Measurements from ENCODE around the gene BLVRA.
A peak's percentile ranks its signal among the peaks of the same experiment; 100 is the strongest.
"Not testable (repeated sequence)": the region's sequence is repeated elsewhere in the genome, so short reads cannot be mapped to it uniquely, and the experiment has no call there.

BLVRA gene

GRCh38 chr7:43771128-43771527 lies 12.6 kb downstream of the BLVRA start:
- no peak for DNase-seq
- Mint-ChIP-seq H3K36me3 (ENCODE audit: low read depth) (peaks cover 24% of the 10 kb centered on the region), H3K27me3 (no peaks in the 10 kb centered on the region), H3K27ac (no peak overlapping the region), H3K4me3 (no peak overlapping the region), H3K4me1 (ENCODE audit: low read depth) (peaks cover 7% of the 10 kb centered on the region), H3K9me3 (no peaks in the 10 kb centered on the region)

- H3K4me1 Mint-ChIP-seq (ENCODE audit: low read depth) = peaks cover 9% of the 10 kb centered on the region
- no peak for DNase-seq
- H3K27ac Mint-ChIP-seq = peak overlapping the region; percentile 13
- no peaks in the 10 kb centered on the region for H3K27me3 Mint-ChIP-seq
- no peaks in the 10 kb centered on the region for H3K9me3 Mint-ChIP-seq
- peaks cover 27% of the 10 kb centered on the region for H3K36me3 Mint-ChIP-seq (ENCODE audit: low read depth)
- no peak overlapping the region for H3K4me3 Mint-ChIP-seq
Observed at GRCh38 chr7:43771573-43771972, 13.1 kb downstream of the BLVRA start.

GRCh38 chr7:43773268-43773667 lies 14.8 kb downstream of the BLVRA start:
- H3K27me3 Mint-ChIP-seq; H3K9me3 Mint-ChIP-seq; H3K27ac Mint-ChIP-seq; H3K4me3 Mint-ChIP-seq; DNase-seq; H3K4me1 Mint-ChIP-seq (ENCODE audit: low read depth): not testable (repeated sequence)
- peaks cover 27% of the 10 kb centered on the region for H3K36me3 Mint-ChIP-seq (ENCODE audit: low read depth)

GRCh38 chr7:43775255-43775654 lies 16.8 kb downstream of the BLVRA start:
- H3K27ac Mint-ChIP-seq; DNase-seq; H3K4me3 Mint-ChIP-seq; H3K4me1 Mint-ChIP-seq (ENCODE audit: low read depth); H3K27me3 Mint-ChIP-seq; H3K9me3 Mint-ChIP-seq: not testable (repeated sequence)
- H3K36me3 Mint-ChIP-seq (ENCODE audit: low read depth) = peaks cover 35% of the 10 kb centered on the region

GRCh38 chr7:43778293-43779044 lies 20.0 kb downstream of the BLVRA start:
- DNase-seq; H3K4me1 Mint-ChIP-seq (ENCODE audit: low read depth); H3K4me3 Mint-ChIP-seq; H3K9me3 Mint-ChIP-seq; H3K27me3 Mint-ChIP-seq; H3K27ac Mint-ChIP-seq: not testable (repeated sequence)
- peaks cover 21% of the 10 kb centered on the region for H3K36me3 Mint-ChIP-seq (ENCODE audit: low read depth)

GRCh38 chr7:43779045-43779812 lies 20.7 kb downstream of the BLVRA start:
- H3K4me3 Mint-ChIP-seq = no peak overlapping the region

GRCh38 chr7:43781726-43782607 lies 23.5 kb downstream of the BLVRA start:
- Mint-ChIP-seq H3K4me1 (ENCODE audit: low read depth) (peaks cover 15% of the 10 kb centered on the region), H3K27me3 (no peaks in the 10 kb centered on the region), H3K27ac (no peak overlapping the region), H3K4me3 (no peak overlapping the region), H3K9me3 (no peaks in the 10 kb centered on the region), H3K36me3 (ENCODE audit: low read depth) (peaks cover 15% of the 10 kb centered on the region)
- DNase-seq = no peak

More at GRCh38 chr7:43779045-43779812, 20.7 kb downstream of the BLVRA start:
- H3K9me3 Mint-ChIP-seq = no peaks in the 10 kb centered on the region
- H3K27ac Mint-ChIP-seq = no peak overlapping the region
- peaks cover 20% of the 10 kb centered on the region for H3K36me3 Mint-ChIP-seq (ENCODE audit: low read depth)
- no peak for DNase-seq
- peaks cover 10% of the 10 kb centered on the region for H3K4me1 Mint-ChIP-seq (ENCODE audit: low read depth)
- no peaks in the 10 kb centered on the region for H3K27me3 Mint-ChIP-seq

- Mint-ChIP-seq H3K9me3 (no peaks in the 10 kb centered on the region), H3K27ac (no peak overlapping the region), H3K27me3 (no peaks in the 10 kb centered on the region), H3K36me3 (ENCODE audit: low read depth) (peaks cover 18% of the 10 kb centered on the region), H3K4me1 (ENCODE audit: low read depth) (peaks cover 15% of the 10 kb centered on the region), H3K4me3 (no peak overlapping the region)
- no peak for DNase-seq
Observed at GRCh38 chr7:43782768-43783555, 24.5 kb downstream of the BLVRA start.

GRCh38 chr7:43784030-43784584 lies 25.6 kb downstream of the BLVRA start:
- Mint-ChIP-seq H3K36me3 (ENCODE audit: low read depth) (peaks cover 23% of the 10 kb centered on the region), H3K4me3 (no peak overlapping the region), H3K27ac (no peak overlapping the region), H3K27me3 (no peaks in the 10 kb centered on the region), H3K9me3 (no peaks in the 10 kb centered on the region), H3K4me1 (ENCODE audit: low read depth) (peaks cover 11% of the 10 kb centered on the region)
- no peak for DNase-seq

GRCh38 chr7:43784585-43785087 lies 26.2 kb downstream of the BLVRA start:
- not testable (repeated sequence) for H3K27me3 Mint-ChIP-seq; H3K4me3 Mint-ChIP-seq; H3K9me3 Mint-ChIP-seq; H3K27ac Mint-ChIP-seq; H3K4me1 Mint-ChIP-seq (ENCODE audit: low read depth)
- H3K36me3 Mint-ChIP-seq (ENCODE audit: low read depth) = peaks cover 25% of the 10 kb centered on the region
- DNase-seq = peak; percentile 37

GRCh38 chr7:43785420-43785819 lies 26.9 kb downstream of the BLVRA start:
- Mint-ChIP-seq H3K27ac (no peak overlapping the region), H3K4me1 (ENCODE audit: low read depth) (peaks cover 9% of the 10 kb centered on the region), H3K4me3 (no peak overlapping the region), H3K9me3 (no peaks in the 10 kb centered on the region), H3K36me3 (ENCODE audit: low read depth) (peaks cover 26% of the 10 kb centered on the region), H3K27me3 (no peaks in the 10 kb centered on the region)
- DNase-seq = no peak

GRCh38 chr7:43787771-43788170 lies 29.3 kb downstream of the BLVRA start:
- H3K27ac Mint-ChIP-seq = no peak overlapping the region
- no peaks in the 10 kb centered on the region for H3K9me3 Mint-ChIP-seq
- peaks cover 9% of the 10 kb centered on the region for H3K4me1 Mint-ChIP-seq (ENCODE audit: low read depth)

GRCh38 chr7:43790006-43790405 lies 31.5 kb downstream of the BLVRA start:
- Mint-ChIP-seq H3K4me1 (ENCODE audit: low read depth) (no peaks in the 10 kb centered on the region), H3K4me3 (no peak overlapping the region), H3K27me3 (no peaks in the 10 kb centered on the region), H3K27ac (no peak overlapping the region), H3K9me3 (no peaks in the 10 kb centered on the region), H3K36me3 (ENCODE audit: low read depth) (peaks cover 51% of the 10 kb centered on the region)
- DNase-seq = no peak

More at GRCh38 chr7:43787771-43788170, 29.3 kb downstream of the BLVRA start:
- H3K4me3 Mint-ChIP-seq = no peak overlapping the region
- H3K36me3 Mint-ChIP-seq (ENCODE audit: low read depth) = peaks cover 43% of the 10 kb centered on the region
- no peak for DNase-seq
- no peaks in the 10 kb centered on the region for H3K27me3 Mint-ChIP-seq
